ENCODE results near the gene SERTAD3.
"Not testable (repeated sequence)": the region's sequence is repeated elsewhere in the genome, so short reads cannot be mapped to it uniquely, and the experiment has no call there.

SERTAD3 gene

GRCh38 chr19:40457953-40458596 lies 13.9 kb upstream of the SERTAD3 start:
- TF ChIP-seq CTCF (IDR thresholded peaks at IDR 0.05; ENCODE audit: low read depth, low read length) = no peak
- no peak overlapping the region for H3K4me3 ChIP-seq (ENCODE audit: low read depth, low read length)
- DNase-seq (ENCODE audit: low read depth, low spot score) = no peak
- in situ Hi-C loops (cut with HindIII; ENCODE audit: low sequenced_read_pairs) = no loop called here

- no peak for DNase-seq (ENCODE audit: low read depth, low spot score)
- no peak overlapping the region for H3K4me3 ChIP-seq (ENCODE audit: low read depth, low read length)
- TF ChIP-seq CTCF (IDR thresholded peaks at IDR 0.05; ENCODE audit: low read depth, low read length) = no peak
- in situ Hi-C loops (cut with HindIII; ENCODE audit: low sequenced_read_pairs) = no loop called here
These were observed 12.9 kb upstream of the SERTAD3 start for GRCh38 chr19:40457048-40457447.

- in situ Hi-C loops (cut with HindIII; ENCODE audit: low sequenced_read_pairs); DNase-seq (ENCODE audit: low read depth, low spot score); H3K4me3 ChIP-seq (ENCODE audit: low read depth, low read length): not testable (repeated sequence)
These were observed 9.8 kb upstream of the SERTAD3 start for GRCh38 chr19:40453943-40454342.

DNA sequence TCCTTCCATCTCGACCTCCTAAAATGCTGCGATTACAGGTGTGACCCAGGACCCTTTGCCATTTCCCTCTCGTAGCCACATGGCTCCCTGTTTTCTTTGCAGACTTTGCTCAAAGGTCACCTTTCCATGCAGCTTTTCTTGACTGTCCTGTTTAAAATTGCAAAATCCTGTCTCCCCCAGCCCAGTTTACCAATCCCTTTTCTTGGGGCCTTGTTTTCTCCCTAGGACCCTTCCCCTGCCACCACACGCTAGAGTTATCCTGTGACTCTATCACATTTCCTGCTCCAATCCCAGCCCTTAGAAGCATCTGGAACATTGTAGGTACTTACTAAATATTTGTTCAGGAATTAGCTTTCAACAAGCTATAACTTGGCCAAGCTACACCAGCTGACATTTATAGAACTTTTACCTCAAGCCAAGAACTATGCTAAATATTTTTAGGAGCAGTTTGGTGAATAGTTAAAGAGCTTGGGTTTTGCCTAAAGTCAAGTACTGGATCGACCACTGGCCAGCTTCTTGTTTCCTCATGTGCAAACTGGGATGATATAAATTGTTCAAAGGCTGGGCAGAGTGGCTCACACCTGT lies 9.1 kb upstream of the SERTAD3 start:
- DNase-seq (ENCODE audit: low read depth, low spot score) = no peak
- no peak overlapping the region for H3K4me3 ChIP-seq (ENCODE audit: low read depth, low read length)
- in situ Hi-C loops (cut with HindIII; ENCODE audit: low sequenced_read_pairs) = no loop called here
- TF ChIP-seq CTCF (IDR thresholded peaks at IDR 0.05; ENCODE audit: low read depth, low read length) = no peak

DNA sequence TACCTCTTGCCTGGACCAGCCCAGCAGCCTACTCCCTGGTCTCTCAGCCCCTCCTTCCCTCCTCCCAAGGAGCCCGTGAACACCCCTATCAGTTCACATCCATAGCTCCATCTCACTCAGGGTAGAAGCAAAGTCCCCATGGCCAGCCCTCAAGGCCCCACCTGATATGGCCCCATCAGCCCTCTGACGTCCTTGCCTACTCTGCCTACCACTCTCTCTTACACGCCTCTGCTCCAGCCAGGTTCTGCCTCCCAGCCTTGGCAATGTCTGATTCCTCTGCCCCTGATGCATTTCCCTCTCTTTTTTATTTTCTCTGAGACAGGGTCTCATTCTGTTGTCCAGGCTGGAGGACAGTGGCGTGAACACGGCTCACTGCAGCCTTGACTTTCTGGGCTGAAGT lies 7.9 kb upstream of the SERTAD3 start:
- H3K4me3 ChIP-seq (ENCODE audit: low read depth, low read length) = no peak overlapping the region
- in situ Hi-C loops (cut with HindIII; ENCODE audit: low sequenced_read_pairs) = no loop called here
- no peak for DNase-seq (ENCODE audit: low read depth, low spot score)
- TF ChIP-seq CTCF (IDR thresholded peaks at IDR 0.05; ENCODE audit: low read depth, low read length) = no peak

- H3K4me3 ChIP-seq (ENCODE audit: low read depth, low read length) = no peak overlapping the region
- TF ChIP-seq CTCF (IDR thresholded peaks at IDR 0.05; ENCODE audit: low read depth, low read length) = no peak
- in situ Hi-C loops (cut with HindIII; ENCODE audit: low sequenced_read_pairs) = no loop called here
- no peak for DNase-seq (ENCODE audit: low read depth, low spot score)
These were observed 6.5 kb upstream of the SERTAD3 start for GRCh38 chr19:40450664-40451063.

GRCh38 chr19:40449506-40449905 lies 5.4 kb upstream of the SERTAD3 start:
- in situ Hi-C loops (cut with HindIII; ENCODE audit: low sequenced_read_pairs) = no loop called here
- DNase-seq (ENCODE audit: low read depth, low spot score) = no peak
- TF ChIP-seq CTCF (IDR thresholded peaks at IDR 0.05; ENCODE audit: low read depth, low read length) = no peak
- no peak overlapping the region for H3K4me3 ChIP-seq (ENCODE audit: low read depth, low read length)

All from astrocyte of the spinal cord (primary cell).